ENCODE results near the gene FOXJ2. TPM values are rescaled to one million over a fixed set of nuclear protein-coding genes. Genes with fewer than 3 reads are reported as not detected.

FOXJ2 gene
- total and polyA plus RNA-seq, 10 of the 15 experiments (the other 5 are each of a cell fraction or from before 2014, with no cell fraction given) = 1.4 to 9.3 (median 4.8) TPM

- no peak for TF ChIP-seq RBBP5 (conservative IDR thresholded peaks at IDR 0.05)
- no peak for TF ChIP-seq JUNB (IDR thresholded peaks at IDR 0.05)
- TF ChIP-seq FOXK2 (IDR thresholded peaks at IDR 0.05) = no peak
- no peak for TF ChIP-seq TAF1 (IDR thresholded peaks at IDR 0.05; ENCODE audit: borderline replicate concordance, low read depth, low read length)
- no peak for TF ChIP-seq BMI1 (IDR thresholded peaks at IDR 0.05; ENCODE audit: borderline replicate concordance)
- TF ChIP-seq IKZF1 (conservative IDR thresholded peaks at IDR 0.05) = no peak
- TF ChIP-seq KDM1A (IDR thresholded peaks at IDR 0.05; ENCODE audit: borderline replicate concordance) = no peak
- no peak for TF ChIP-seq SMAD1 (IDR thresholded peaks at IDR 0.05; ENCODE audit: low read depth, partially characterized antibody)
- no peak for TF ChIP-seq BHLHE40 (IDR thresholded peaks at IDR 0.05; ENCODE audit: borderline replicate concordance in 1 of 2, low read depth in 2 of 2, low read length in 1 of 2)
- TF ChIP-seq TCF7 (IDR thresholded peaks at IDR 0.05; ENCODE audit: borderline replicate concordance) = no peak
- no peak for TF ChIP-seq SUZ12 (IDR thresholded peaks at IDR 0.05; ENCODE audit: unreplicated experiment)
- no peak for TF ChIP-seq ASH2L (IDR thresholded peaks at IDR 0.05; ENCODE audit: borderline replicate concordance, low read depth)
- no peak for TF ChIP-seq SRF (IDR thresholded peaks at IDR 0.05; ENCODE audit: low read depth in 2 of 2, low read length in 2 of 2)
These were observed 37.7 kb upstream of the FOXJ2 start (continued) for GRCh38 chr12:7994731-7995205.

GRCh38 chr12:7995266-7995963 lies 37.1 kb upstream of the FOXJ2 start:
- DNase-seq (ENCODE audit: low read depth, low spot score) (peak; percentile 69), ATAC-seq (peak; percentile 100), FAIRE-seq (peak; percentile 99)
- RAD21 ChIA-PET (ENCODE audit: unreplicated experiment) = interaction anchor here (1.1 to 4.5 kb wide), 6 partner anchors 34 to 141 kb away, joined by 3 to 62 read pairs (median 8); partner anchors contain the start of gene SLC2A3
- POLR2A ChIA-PET = interaction anchor here (3.5 kb wide), 1 partner anchor 62 kb away, joined by 24 read pairs; no protein-coding TSS in a partner anchor
- H3K9me3 ChIP-seq (replicated peaks; ENCODE audit: control insufficient read depth, insufficient read depth, low read length) = no peaks in the 10 kb centered on the region; the same call in 2 of the 3 replicates
- CTCF ChIA-PET = interaction anchor here (0.9 to 6.6 kb wide), 12 partner anchors 18 to 140 kb away, joined by 3 to 141 read pairs (median 5); partner anchors contain the start of gene SLC2A3
- 22% methylated on average over 9 of the region's 9 CpGs for WGBS (ENCODE audit: insufficient coverage, insufficient replicate concordance, low lambda C conversion rate, missing lambda C conversion rate)
- H3K4me2 ChIP-seq (ENCODE audit: control insufficient read depth, insufficient read depth) = 0 out of 2 replicates have a peak overlapping the region, but pooled peaks have one; percentile 25
- H3K27me3 ChIP-seq (replicated peaks in 1 of 2; ENCODE audit: control insufficient read depth in 2 of 2, insufficient read depth in 2 of 2, low read length in 1 of 2) = no peaks in the 10 kb centered on the region
- SMC1A ChIA-PET (ENCODE audit: uncharacterized antibody, unreplicated experiment) = interaction anchor here (0.9 to 5.2 kb wide), 11 partner anchors 12 to 150 kb away, joined by 3 to 93 read pairs (median 5); partner anchors contain the start of gene SLC2A3
- no peaks in the 10 kb centered on the region for H3K36me3 ChIP-seq (ENCODE audit: control insufficient read depth in 2 of 2, insufficient read depth in 2 of 2, low read length in 1 of 2)
- H3K4me3 ChIP-seq = no peak overlapping the region
- BruUV-seq (replicated peaks) = no TSS peak
- H3K9ac ChIP-seq (ENCODE audit: control insufficient read depth, insufficient read depth, low read length) = no peak overlapping the region
- intact Hi-C loops (cut with micrococcal nuclease; ENCODE audit: unreplicated experiment) (loop anchor here (1.0 to 2.0 kb wide), 3 partner anchors 35 to 135 kb away; no protein-coding TSS in a partner anchor), in situ Hi-C loops (cut with MboI) (loop anchor here (5.0 kb wide), 1 partner anchor 138 kb away; no protein-coding TSS in a partner anchor)
- H4K20me1 ChIP-seq (ENCODE audit: control insufficient read depth, insufficient read depth) = no peaks in the 10 kb centered on the region
- peak overlapping the region; percentile 51 for H2AFZ ChIP-seq (ENCODE audit: control insufficient read depth, low read depth, low read length)
- no peaks in the 10 kb centered on the region for H3K79me2 ChIP-seq (ENCODE audit: control insufficient read depth, insufficient read depth, low read length)
- H3K27ac ChIP-seq (ENCODE audit: control insufficient read depth, insufficient read depth) = no peak overlapping the region
- peaks cover 10% of the 10 kb centered on the region for H3K4me1 ChIP-seq (ENCODE audit: control insufficient read depth, insufficient read depth, low read length)
- TF ChIP-seq ZBTB11 (CRISPR knock-in tag; IDR thresholded peaks at IDR 0.05) (no peak), NR2C1 (IDR thresholded peaks at IDR 0.05) (no peak), TCF7 (IDR thresholded peaks at IDR 0.05; ENCODE audit: borderline replicate concordance) (no peak), GATAD2B (conservative IDR thresholded peaks at IDR 0.05; ENCODE audit: low read depth) (no peak), E4F1 (IDR thresholded peaks at IDR 0.05; ENCODE audit: borderline replicate concordance, partially characterized antibody) (no peak)
